Activated naive CD8-positive, alpha-beta T cell treated with anti-CD3 and anti-CD28 coated beads, Interleukin-2, amount 50 U/mL, for 24 hours (primary cell): ENCODE results near the gene DHRS3.
"Not testable (repeated sequence)": the region's sequence is repeated elsewhere in the genome, so short reads cannot be mapped to it uniquely, and the experiment has no call there.

ENCODE experiments used
- ATAC-seq: fragments of 150-1000 bp; cut with Tn5 transposase; one replicate; pipeline ENCODE4 v1.10.0; 2021
- DNase-seq: peaks from one replicate; pipeline ENCODE4 v3.0.0; 2021
- H3K27ac Mint-ChIP-seq: one replicate; pipeline ENCODE4 v1.8.0; 2021; ENCODE audit warnings: mild to moderate bottlenecking, mixed read lengths
- H3K27me3 Mint-ChIP-seq: one replicate; pipeline ENCODE4 v1.8.0; 2021; ENCODE audit warnings: mixed read lengths
- H3K36me3 Mint-ChIP-seq: one replicate; pipeline ENCODE4 v1.8.0; 2021; ENCODE audit warnings: low read depth, mixed read lengths
- H3K4me1 Mint-ChIP-seq: one replicate; pipeline ENCODE4 v1.8.0; 2021; ENCODE audit warnings: mixed read lengths
- H3K4me3 Mint-ChIP-seq: one replicate; pipeline ENCODE4 v1.8.0; 2021; ENCODE audit warnings: mild to moderate bottlenecking, moderate library complexity, mixed read lengths
- H3K9me3 Mint-ChIP-seq: one replicate; pipeline ENCODE4 v1.8.0; 2021; ENCODE audit warnings: mixed read lengths

The DHRS3 gene, protein sequence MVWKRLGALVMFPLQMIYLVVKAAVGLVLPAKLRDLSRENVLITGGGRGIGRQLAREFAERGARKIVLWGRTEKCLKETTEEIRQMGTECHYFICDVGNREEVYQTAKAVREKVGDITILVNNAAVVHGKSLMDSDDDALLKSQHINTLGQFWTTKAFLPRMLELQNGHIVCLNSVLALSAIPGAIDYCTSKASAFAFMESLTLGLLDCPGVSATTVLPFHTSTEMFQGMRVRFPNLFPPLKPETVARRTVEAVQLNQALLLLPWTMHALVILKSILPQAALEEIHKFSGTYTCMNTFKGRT

DNA sequence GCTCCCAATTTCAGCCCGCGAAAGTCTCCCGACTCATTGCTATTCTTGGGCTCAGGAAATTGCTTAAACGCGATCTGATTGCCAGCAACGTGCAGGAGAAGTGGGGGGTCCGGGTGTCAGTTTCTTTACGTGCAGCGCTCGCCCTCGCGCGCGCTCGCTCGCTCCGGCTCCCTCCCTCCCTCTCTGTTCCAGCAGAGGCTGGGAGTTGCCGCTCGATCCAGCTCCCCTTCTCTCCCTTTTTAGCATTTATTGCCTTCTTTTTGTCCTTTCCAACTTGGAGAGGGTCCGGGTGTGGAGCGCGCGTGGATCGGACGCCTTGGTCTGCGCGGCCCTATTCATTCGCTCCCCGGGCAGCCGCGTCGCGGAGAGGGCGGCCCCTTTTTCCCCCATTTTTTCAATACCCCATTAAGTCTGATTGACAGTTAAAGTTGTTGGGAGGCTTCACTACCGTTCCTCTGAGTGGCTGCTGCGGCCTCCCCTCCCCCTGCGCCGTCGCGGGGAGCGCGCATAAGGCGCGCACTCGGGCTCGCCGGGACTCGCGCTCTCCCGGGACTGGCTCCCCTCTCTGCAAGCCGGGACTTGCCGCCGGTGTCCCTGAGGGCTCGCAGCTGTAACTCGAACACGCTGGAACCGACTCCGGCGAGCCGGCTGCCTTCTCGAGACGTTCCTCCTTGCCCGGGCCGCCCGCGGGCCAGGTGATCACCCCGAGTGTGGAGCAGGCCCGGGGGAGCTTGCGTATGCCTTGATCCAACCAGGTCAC is at the start of gene DHRS3:
Gene DHRS3 (minus strand): TSS at position 310 of the 760 bp plus-strand sequence. CDS start 862 bp downstream, outside the sequence.
- H3K36me3 Mint-ChIP-seq: peaks cover 38% of the 10 kb centered on the region
- peak within 1 kb of the TSS; percentile 96 for H3K4me3 Mint-ChIP-seq
- peak within 1 kb of the TSS; percentile 98 for H3K27ac Mint-ChIP-seq
- H3K9me3 Mint-ChIP-seq: no peaks in the 10 kb centered on the region
- ATAC-seq: peak; percentile 71
- peaks cover 69% of the 10 kb centered on the region for H3K4me1 Mint-ChIP-seq
- DNase-seq: peak; percentile 79
- peaks cover 1% of the 10 kb centered on the region for H3K27me3 Mint-ChIP-seq

DNA sequence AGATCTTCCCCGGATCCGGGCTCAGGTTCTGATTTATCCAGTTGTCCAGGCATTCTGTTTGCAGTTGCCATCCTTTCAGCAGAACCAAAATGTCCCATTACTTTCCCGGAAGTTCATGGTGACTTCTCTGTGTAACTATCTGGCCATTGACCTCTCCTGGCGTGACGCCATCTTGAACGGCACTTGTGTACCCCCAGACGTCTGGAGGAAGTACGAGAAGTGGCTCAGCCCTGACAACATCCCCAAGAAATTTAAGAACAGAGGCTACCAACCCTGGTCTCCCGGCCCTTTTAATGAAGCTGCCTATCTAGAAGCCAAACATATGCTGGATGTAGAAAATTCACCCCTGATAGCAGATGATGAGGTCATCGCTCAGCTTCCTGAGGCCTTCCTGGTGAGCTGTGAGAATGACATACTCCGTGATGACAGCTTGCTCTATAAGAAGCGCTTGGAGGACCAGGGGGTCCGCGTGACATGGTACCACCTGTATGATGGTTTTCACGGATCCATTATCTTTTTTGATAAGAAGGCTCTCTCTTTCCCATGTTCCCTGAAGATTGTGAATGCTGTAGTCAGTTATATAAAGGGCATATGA is 48.2 kb upstream of the DHRS3 start:
- DNase-seq: no peak
- H3K4me1 Mint-ChIP-seq: no peaks in the 10 kb centered on the region
- ATAC-seq: no peak
- H3K4me3 Mint-ChIP-seq: no peak overlapping the region
- peaks cover 3% of the 10 kb centered on the region for H3K27me3 Mint-ChIP-seq
- no peaks in the 10 kb centered on the region for H3K36me3 Mint-ChIP-seq
- H3K27ac Mint-ChIP-seq: no peak overlapping the region
- no peaks in the 10 kb centered on the region for H3K9me3 Mint-ChIP-seq

- no peaks in the 10 kb centered on the region for H3K9me3 Mint-ChIP-seq
These were observed 47.5 kb upstream of the DHRS3 start for GRCh38 chr1:12665511-12665910.

DNA sequence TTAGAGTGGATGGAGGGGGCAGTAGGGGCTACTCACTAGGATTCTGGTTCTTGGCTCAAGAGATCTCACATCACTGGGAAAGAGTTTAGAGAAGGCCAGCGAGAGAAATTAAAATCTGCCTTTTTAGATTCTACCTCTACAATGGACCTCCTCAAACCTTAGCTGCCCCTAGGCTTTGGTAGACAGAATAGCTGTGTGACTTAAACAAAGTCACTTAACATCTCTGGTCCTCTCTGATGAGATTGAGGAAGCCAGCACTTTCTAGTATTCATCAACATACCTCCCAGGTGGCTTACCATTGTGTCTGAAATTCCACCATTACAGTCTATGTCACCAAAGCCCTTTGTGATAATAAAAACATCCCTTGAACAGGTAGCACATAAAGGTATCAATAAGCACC is 44.5 kb upstream of the DHRS3 start:
- Mint-ChIP-seq H3K27me3 (peaks cover 8% of the 10 kb centered on the region), H3K4me3 (no peak overlapping the region), H3K4me1 (peaks cover 5% of the 10 kb centered on the region), H3K27ac (no peak overlapping the region), H3K9me3 (no peaks in the 10 kb centered on the region), H3K36me3 (no peaks in the 10 kb centered on the region)
- DNase-seq (no peak), ATAC-seq (no peak)

More at GRCh38 chr1:12665511-12665910, 47.5 kb upstream of the DHRS3 start:
- Mint-ChIP-seq H3K4me3 (no peak overlapping the region), H3K27ac (no peak overlapping the region), H3K36me3 (no peaks in the 10 kb centered on the region), H3K4me1 (no peaks in the 10 kb centered on the region), H3K27me3 (peaks cover 3% of the 10 kb centered on the region)
- ATAC-seq: no peak
- no peak for DNase-seq

DNA sequence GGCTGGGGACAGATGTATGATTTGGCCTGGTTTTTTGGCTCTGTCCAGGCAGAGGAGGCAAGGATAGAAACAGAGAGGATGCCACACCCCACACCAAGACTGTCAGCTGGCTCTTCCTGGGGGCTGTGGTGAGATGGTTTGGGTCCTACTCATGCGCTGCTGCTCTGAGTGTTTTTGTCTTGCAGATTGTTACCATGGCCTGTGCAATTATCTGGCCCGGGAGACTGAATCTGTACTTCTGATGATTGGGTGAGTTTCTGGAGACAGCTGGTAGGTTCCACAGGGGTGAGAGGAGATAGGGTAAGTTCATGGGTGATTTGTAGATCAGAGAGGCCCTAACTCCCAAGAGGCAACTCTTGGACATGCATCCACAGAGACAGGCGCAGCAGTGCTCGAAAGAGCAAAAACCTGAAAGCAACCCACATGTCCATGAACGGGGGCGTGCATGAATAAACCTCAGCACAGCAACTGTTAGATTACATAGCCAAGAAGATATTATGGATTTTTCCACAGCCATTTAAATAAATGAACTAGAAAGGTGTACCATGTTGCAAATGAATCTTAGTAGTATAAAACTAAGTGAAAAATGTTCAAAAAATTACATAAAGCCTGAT is 43.7 kb upstream of the DHRS3 start:
- no peak for DNase-seq
- no peaks in the 10 kb centered on the region for H3K36me3 Mint-ChIP-seq
- H3K9me3 Mint-ChIP-seq: no peaks in the 10 kb centered on the region
- ATAC-seq: no peak
- no peak overlapping the region for H3K4me3 Mint-ChIP-seq
- peaks cover 10% of the 10 kb centered on the region for H3K4me1 Mint-ChIP-seq
- no peak overlapping the region for H3K27ac Mint-ChIP-seq
- H3K27me3 Mint-ChIP-seq: peaks cover 11% of the 10 kb centered on the region

DNA sequence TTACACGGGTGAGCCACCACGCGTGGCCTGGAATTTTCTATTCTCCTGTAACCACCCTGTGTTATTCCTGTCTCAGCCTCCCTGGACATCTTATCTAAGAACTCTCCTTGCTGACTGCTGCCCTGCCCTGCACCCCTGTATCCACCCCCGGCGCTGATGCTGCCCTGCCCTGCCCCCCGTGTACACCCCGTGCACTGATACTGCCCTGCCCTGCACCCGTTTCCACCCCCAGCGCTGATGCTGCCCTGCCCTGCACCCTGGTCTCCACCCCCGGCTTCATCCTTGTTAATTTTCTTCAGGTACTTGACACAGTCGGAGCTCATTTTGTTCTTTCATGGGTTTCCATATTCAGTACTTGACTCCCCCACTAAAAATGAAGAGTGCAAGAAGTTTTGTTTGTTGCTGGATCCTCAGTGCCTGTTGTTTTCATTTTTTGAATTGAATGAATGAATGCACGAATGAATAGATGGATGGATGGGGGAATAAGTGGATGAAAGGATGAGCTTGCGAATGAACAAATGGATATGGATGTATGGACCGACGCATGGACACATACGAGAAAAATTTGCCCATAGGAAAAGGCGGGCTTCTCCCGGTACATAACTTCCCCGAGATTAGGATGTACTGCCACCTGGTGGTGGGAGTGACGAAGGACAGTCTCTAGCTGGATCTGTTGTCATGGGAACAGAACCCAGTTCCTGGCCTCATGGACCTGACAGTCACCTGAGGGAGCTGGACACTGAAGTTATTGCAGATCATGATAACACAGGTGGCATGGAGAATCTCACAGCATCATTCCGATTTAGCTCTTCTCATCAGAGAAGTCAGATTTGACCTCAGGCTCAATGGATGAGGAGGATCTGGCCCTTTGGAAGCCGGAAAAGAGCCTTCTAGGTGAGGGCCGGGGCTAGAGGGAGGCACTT is 40.8 kb upstream of the DHRS3 start:
- ATAC-seq (peak; percentile 61), DNase-seq (peak; percentile 78)
- Mint-ChIP-seq H3K36me3 (no peaks in the 10 kb centered on the region), H3K27me3 (peaks cover 11% of the 10 kb centered on the region), H3K27ac (peak overlapping the region; percentile 26), H3K4me1 (peaks cover 10% of the 10 kb centered on the region), H3K9me3 (no peaks in the 10 kb centered on the region), H3K4me3 (peak overlapping the region; percentile 24)

DNA sequence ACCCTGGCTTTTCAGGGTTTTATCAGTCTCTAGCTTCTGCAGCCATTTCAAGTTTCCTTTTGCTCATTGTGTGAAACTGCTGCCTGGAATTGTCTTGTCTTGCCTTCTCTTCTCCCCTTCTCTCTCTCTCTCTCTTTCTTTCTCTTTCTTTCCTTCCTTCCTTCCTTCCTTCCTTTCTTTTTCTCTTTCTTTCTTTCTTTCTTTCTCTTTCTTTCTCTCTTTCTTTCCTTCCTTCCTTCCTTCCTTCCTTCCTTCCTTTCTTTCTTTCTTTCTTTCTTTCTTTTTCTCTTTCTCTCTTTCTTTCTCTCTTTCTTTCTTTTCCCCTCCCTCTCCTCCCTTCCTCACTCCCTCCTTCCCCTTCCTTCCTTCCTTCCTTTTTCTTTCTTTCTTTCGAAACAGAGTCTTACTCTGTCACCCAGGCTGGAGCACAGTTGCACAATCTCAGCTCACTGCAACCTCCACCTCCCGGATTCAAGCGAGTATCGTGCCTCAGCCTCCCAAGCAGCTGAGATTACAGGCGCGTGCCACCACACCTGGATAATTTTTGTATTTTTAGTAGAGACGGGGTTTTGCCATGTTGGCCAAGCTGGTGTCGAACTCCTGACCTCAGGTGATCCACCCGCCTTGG is 40.0 kb upstream of the DHRS3 start:
- not testable (repeated sequence) for H3K4me3 Mint-ChIP-seq, H3K27ac Mint-ChIP-seq, H3K4me1 Mint-ChIP-seq, H3K36me3 Mint-ChIP-seq, ATAC-seq, H3K9me3 Mint-ChIP-seq, DNase-seq
- H3K27me3 Mint-ChIP-seq: peaks cover 11% of the 10 kb centered on the region

GRCh38 chr1:12657060-12657884 is 39.3 kb upstream of the DHRS3 start:
- DNase-seq (no peak), ATAC-seq (no peak)
- H3K4me3 Mint-ChIP-seq: no peak overlapping the region
- no peak overlapping the region for H3K27ac Mint-ChIP-seq
- no peaks in the 10 kb centered on the region for H3K36me3 Mint-ChIP-seq
- peaks cover 10% of the 10 kb centered on the region for H3K4me1 Mint-ChIP-seq
- H3K27me3 Mint-ChIP-seq: peaks cover 13% of the 10 kb centered on the region
- H3K9me3 Mint-ChIP-seq: no peaks in the 10 kb centered on the region

GRCh38 chr1:12656575-12656974 is 38.6 kb upstream of the DHRS3 start:
- DNase-seq (no peak), ATAC-seq (no peak)
- no peak overlapping the region for H3K4me3 Mint-ChIP-seq
- no peaks in the 10 kb centered on the region for H3K36me3 Mint-ChIP-seq
- H3K9me3 Mint-ChIP-seq: no peaks in the 10 kb centered on the region
- peaks cover 10% of the 10 kb centered on the region for H3K4me1 Mint-ChIP-seq
- peaks cover 18% of the 10 kb centered on the region for H3K27me3 Mint-ChIP-seq
- H3K27ac Mint-ChIP-seq: no peak overlapping the region

GRCh38 chr1:12654657-12655056 is 36.6 kb upstream of the DHRS3 start:
- H3K4me3 Mint-ChIP-seq: no peak overlapping the region
- no peaks in the 10 kb centered on the region for H3K9me3 Mint-ChIP-seq
- ATAC-seq (no peak), DNase-seq (no peak)
- H3K4me1 Mint-ChIP-seq: peaks cover 10% of the 10 kb centered on the region
- H3K27ac Mint-ChIP-seq: no peak overlapping the region
- H3K27me3 Mint-ChIP-seq: peaks cover 29% of the 10 kb centered on the region
- H3K36me3 Mint-ChIP-seq: no peaks in the 10 kb centered on the region

GRCh38 chr1:12654004-12654567 is 36.1 kb upstream of the DHRS3 start:
- no peak for DNase-seq
- Mint-ChIP-seq H3K27me3 (peaks cover 31% of the 10 kb centered on the region), H3K4me1 (peaks cover 10% of the 10 kb centered on the region), H3K9me3 (no peaks in the 10 kb centered on the region), H3K36me3 (no peaks in the 10 kb centered on the region), H3K27ac (no peak overlapping the region), H3K4me3 (no peak overlapping the region)
- no peak for ATAC-seq

DNA sequence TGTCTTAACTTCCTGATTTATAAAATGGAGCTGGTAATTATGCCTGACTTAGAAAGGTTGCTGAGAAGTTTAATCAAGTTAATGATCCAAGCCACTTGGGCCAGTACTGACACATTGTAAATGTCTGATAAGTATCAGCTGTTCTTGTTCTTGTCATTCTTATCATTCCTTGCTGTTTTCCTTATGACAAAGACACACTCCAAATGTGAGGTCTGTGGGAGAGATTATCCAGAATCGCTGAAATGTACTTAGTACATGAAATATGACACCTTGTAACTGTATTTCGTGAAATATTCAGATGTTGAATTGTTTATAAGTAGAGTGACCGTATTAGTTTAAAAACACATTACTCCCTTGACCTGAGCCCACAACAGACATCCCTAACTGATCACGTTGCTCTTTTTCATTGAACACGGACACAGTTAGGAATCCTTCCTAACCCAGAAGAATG is 32.0 kb upstream of the DHRS3 start:
- H3K27me3 Mint-ChIP-seq: peaks cover 33% of the 10 kb centered on the region
- DNase-seq (no peak), ATAC-seq (no peak)
- no peaks in the 10 kb centered on the region for H3K36me3 Mint-ChIP-seq
- H3K27ac Mint-ChIP-seq: no peak overlapping the region
- H3K4me1 Mint-ChIP-seq: no peaks in the 10 kb centered on the region
- H3K9me3 Mint-ChIP-seq: no peaks in the 10 kb centered on the region
- H3K4me3 Mint-ChIP-seq: no peak overlapping the region
